A673 (cell line): ENCODE results near the gene DAB1. TPM values are rescaled to one million over a fixed set of nuclear protein-coding genes. Genes with fewer than 3 reads are reported as not detected.

ENCODE experiments used
- BruUV-seq: library from RNA; stranded (reverse); fragments of 400-500 nt; replicated peaks from 2 replicates; lab custom pipeline; 2021; lab: Mats Ljungman, UMichigan
- CTCF ChIA-PET: fragments of 300-600 bp; sonication (Branson Sonifier 250); formaldehyde crosslinking; loops from one replicate; lab custom pipeline; 2022; ENCODE audit warnings: antibody characterized with exemption; lab: Charles Lee
- POLR2A ChIA-PET: fragments of 300-600 bp; sonication (Branson Sonifier 250); formaldehyde crosslinking; loops from one replicate; lab custom pipeline; 2022; ENCODE audit warnings: antibody characterized with exemption; ENCODE audit not compliant: low non-redundant PET; lab: Charles Lee
- DNase-seq: peaks from one replicate; pipeline ENCODE4 v3.0.0-alpha.2; 2015; ENCODE audit warnings: low spot score
- H3K27ac ChIP-seq: fragments of 200-600 bp; sonication (generic); 2 replicates; pipeline ENCODE4 v1.5.1; 2016; ENCODE audit warnings: mixed run types, low read depth, mild to moderate bottlenecking, mixed read lengths, antibody characterized with exemption, low read length; ENCODE audit not compliant: poor library complexity, severe bottlenecking
- H3K27me3 ChIP-seq: fragments of 200-600 bp; sonication (generic); replicated peaks from 2 replicates; pipeline ENCODE4 v1.6.1; 2017; ENCODE audit warnings: mixed run types, low read depth, mild to moderate bottlenecking, mixed read lengths, antibody characterized with exemption, low read length; ENCODE audit not compliant: insufficient read depth, poor library complexity
- H3K36me3 ChIP-seq: fragments of 200-600 bp; sonication (generic); 2 replicates; pipeline ENCODE4 v1.6.1; 2016; ENCODE audit warnings: mixed run types, mild to moderate bottlenecking, mixed read lengths, antibody characterized with exemption, low read length; ENCODE audit not compliant: insufficient read depth, poor library complexity, severe bottlenecking
- H3K4me1 ChIP-seq: fragments of 200-600 bp; sonication (generic); 2 replicates; pipeline ENCODE4 v1.6.1; 2017; ENCODE audit warnings: mixed run types, mild to moderate bottlenecking, mixed read lengths, antibody characterized with exemption, low read length; ENCODE audit not compliant: insufficient read depth, poor library complexity, severe bottlenecking
- H3K4me3 ChIP-seq: fragments of 200-600 bp; sonication (generic); 2 replicates; pipeline ENCODE4 v1.5.1; 2016; ENCODE audit warnings: low read depth, mixed run types, mild to moderate bottlenecking, mixed read lengths, low read length; ENCODE audit not compliant: poor library complexity, severe bottlenecking
- H3K9me3 ChIP-seq: fragments of 200-600 bp; sonication (generic); 2 replicates; pipeline ENCODE4 v1.6.1; 2016; ENCODE audit warnings: mixed run types, low read depth, mild to moderate bottlenecking, mixed read lengths, antibody characterized with exemption, low read length; ENCODE audit not compliant: poor library complexity, severe bottlenecking
- CTCF ChIP-seq: fragments of 300-800, 200-600 bp; sonication (generic); conservative IDR thresholded peaks from 2 replicates; pipeline ENCODE4 v1.5.1; 2017; ENCODE audit warnings: low read depth, mild to moderate bottlenecking, antibody characterized with exemption, low read length, moderate library complexity, mixed read lengths
- EZH2 ChIP-seq: fragments of 200-600 bp; sonication (generic); IDR thresholded peaks from 2 replicates; pipeline ENCODE4 v1.6.1; 2017; ENCODE audit warnings: borderline replicate concordance, low read depth, mild to moderate bottlenecking, mixed read lengths, antibody characterized with exemption, low read length; ENCODE audit not compliant: poor library complexity, severe bottlenecking
- intact Hi-C: fragments of 100-400 bp; cut with micrococcal nuclease; formaldehyde crosslinking; loops from one replicate; pipeline ENCODE4 v1.10.0; 2022; ENCODE audit not compliant: unreplicated experiment
- total RNA-seq: library from RNA; stranded (reverse); gene quantifications from 2 replicates; pipeline ENCODE4 v1.2.3, GENCODE V29; 2021

Gene DAB1
- total RNA-seq, 1 experiment from 2014 or later, result 112 TPM

DNA sequence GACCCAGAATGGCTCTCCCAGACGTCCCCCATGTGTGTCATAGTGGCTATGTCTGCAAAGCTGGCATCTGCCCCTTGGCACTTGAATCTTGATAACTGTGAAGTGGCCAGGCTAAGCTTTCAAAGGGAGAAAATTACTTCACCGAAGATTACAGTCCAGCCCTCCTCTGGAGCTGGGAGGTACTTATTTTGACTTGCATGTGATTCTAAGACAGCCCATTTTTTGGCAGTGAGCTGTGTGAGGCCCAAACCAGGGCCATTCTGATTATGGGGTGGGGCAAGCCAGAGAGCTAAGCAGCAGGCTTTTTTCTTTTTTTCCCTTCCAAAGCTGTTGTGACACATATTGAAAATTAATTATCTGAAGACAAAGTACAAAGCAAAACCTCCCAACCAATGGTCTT is 415.9 kb downstream of the DAB1 start:
- DNase-seq, result no peak
- Histone ChIP-seq H3K4me3 (no peak overlapping the region), H3K9me3 (no peaks in the 10 kb centered on the region), H3K27ac (no peak overlapping the region), H3K27me3 (no peaks in the 10 kb centered on the region), H3K4me1 (no peaks in the 10 kb centered on the region), H3K36me3 (peaks cover 23% of the 10 kb centered on the region)
- POLR2A ChIA-PET, result no interaction called here
- CTCF ChIA-PET, result no interaction called here
- intact Hi-C loops, result no loop called here
- no TSS peak for BruUV-seq
- TF ChIP-seq CTCF (no peak), EZH2 (no peak)

GRCh38 chr1:57007472-57007871 is 416.4 kb downstream of the DAB1 start:
- Histone ChIP-seq H3K9me3 (no peaks in the 10 kb centered on the region), H3K27ac (no peak overlapping the region), H3K36me3 (peaks cover 23% of the 10 kb centered on the region), H3K27me3 (no peaks in the 10 kb centered on the region), H3K4me1 (no peaks in the 10 kb centered on the region), H3K4me3 (no peak overlapping the region)
- intact Hi-C loops, result no loop called here
- ChIA-PET POLR2A (no interaction called here), CTCF (no interaction called here)
- no peak for TF ChIP-seq EZH2
- TF ChIP-seq CTCF, result no peak
- DNase-seq, result no peak
- no TSS peak for BruUV-seq

DNA sequence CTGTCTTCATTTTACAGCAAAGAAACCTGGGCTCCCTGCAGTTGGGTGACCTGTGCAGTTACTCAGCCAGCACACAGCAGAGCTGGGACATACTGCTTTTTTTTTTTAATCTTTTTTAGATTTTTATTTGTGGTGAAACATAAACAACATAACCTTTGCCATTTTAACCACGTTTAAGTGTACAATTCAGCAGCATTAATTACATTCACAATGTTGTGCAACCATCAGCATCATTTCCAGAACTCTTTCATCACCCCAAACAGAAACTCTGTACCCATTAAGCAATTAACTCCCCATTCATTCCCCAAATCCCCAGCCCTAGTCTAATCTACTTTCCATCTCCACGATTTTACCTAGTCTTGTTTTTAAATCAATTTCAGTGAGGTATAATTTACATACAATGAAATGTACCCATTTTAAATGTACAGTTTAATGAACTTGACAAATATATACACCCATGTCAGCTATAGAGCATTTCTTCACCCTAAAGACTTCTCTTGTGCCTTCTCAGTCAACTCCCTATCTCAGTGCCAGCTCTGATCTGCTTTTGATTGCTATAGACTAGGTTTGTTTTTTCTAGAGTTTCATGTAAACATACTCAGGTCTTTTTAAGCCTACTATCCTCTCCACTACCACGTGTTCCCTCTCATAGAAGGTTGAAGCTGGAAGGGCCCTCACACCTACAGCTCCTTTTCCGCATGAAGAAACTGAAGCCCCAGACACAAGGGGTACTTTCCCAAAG is 420.3 kb downstream of the DAB1 start:
- CTCF ChIA-PET, result no interaction called here

More for the DNA sequence above, 420.3 kb downstream of the DAB1 start:
- BruUV-seq, result no TSS peak
- Histone ChIP-seq H3K9me3 (no peaks in the 10 kb centered on the region), H3K4me1 (peaks cover 6% of the 10 kb centered on the region), H3K27ac (no peak overlapping the region), H3K27me3 (no peaks in the 10 kb centered on the region), H3K36me3 (peaks cover 3% of the 10 kb centered on the region), H3K4me3 (no peak overlapping the region)
- intact Hi-C loops, result no loop called here
- POLR2A ChIA-PET, result no interaction called here
- peak; percentile 11 for DNase-seq
- TF ChIP-seq EZH2, result no peak
- TF ChIP-seq CTCF, result no peak
